ENCODE results near the gene SPRING1. TPM values are rescaled to one million over a fixed set of nuclear protein-coding genes. Genes with fewer than 3 reads are reported as not detected.

SPRING1 gene
- total RNA-seq, 1 experiment from 2014 or later = 44.2 TPM

- no peak overlapping the region for H2AK5ac ChIP-seq (ENCODE audit: insufficient read length, low read length)
- no peak overlapping the region for H2BK120ac ChIP-seq (ENCODE audit: low read depth, low read length, poor library complexity, severe bottlenecking)
- no peak for DNase-seq
- TF ChIP-seq CTCF (conservative IDR thresholded peaks at IDR 0.05) = no peak
- H3K27me3 ChIP-seq (ENCODE audit: insufficient read depth, low read length) = no peaks in the 10 kb centered on the region
- no peak overlapping the region for H2BK5ac ChIP-seq (ENCODE audit: insufficient read length, low read length)
- H3K9me3 Mint-ChIP-seq = no peaks in the 10 kb centered on the region
- H3K79me2 ChIP-seq (ENCODE audit: insufficient read depth, low read length) = no peaks in the 10 kb centered on the region
- no peak overlapping the region for H2AFZ ChIP-seq (ENCODE audit: low read length)
- H3K27ac Mint-ChIP-seq = no peak overlapping the region
- H3K27ac ChIP-seq (ENCODE audit: insufficient read length, low read depth, low read length) = no peak overlapping the region
- no peak overlapping the region for H3K4ac ChIP-seq (ENCODE audit: low read depth, low read length)
- H2BK20ac ChIP-seq (ENCODE audit: low read depth, low read length, poor library complexity, severe bottlenecking) = no peak overlapping the region
- no peak overlapping the region for H3K23ac ChIP-seq (ENCODE audit: insufficient read length, low read depth, low read length)
- no peak overlapping the region for H3K4me2 ChIP-seq (ENCODE audit: insufficient read depth, insufficient read length, low read length)
- no peaks in the 10 kb centered on the region for H4K20me1 ChIP-seq (ENCODE audit: control insufficient read depth, insufficient read depth, insufficient read length)
- H3K14ac ChIP-seq (ENCODE audit: insufficient read depth, low read length) = no peak overlapping the region
- H3K23me2 ChIP-seq (ENCODE audit: insufficient read length, low read depth, low read length, poor library complexity, severe bottlenecking) = no peaks in the 10 kb centered on the region
- H4K91ac ChIP-seq (ENCODE audit: insufficient read length, low read depth, low read length) = no peak overlapping the region
- no peaks in the 10 kb centered on the region for H3K79me1 ChIP-seq (ENCODE audit: insufficient read depth, low read depth, low read length, poor library complexity, severe bottlenecking)
- H3K4me1 ChIP-seq (ENCODE audit: insufficient read depth, low read length) = no peaks in the 10 kb centered on the region
- no peak overlapping the region for H3T11ph ChIP-seq (ENCODE audit: low read length)
- peaks cover 29 to 75% (median 73%) of the 10 kb centered on the region in 3 experiments for H3K36me3 Mint-ChIP-seq (ENCODE audit: insufficient read depth in 1 of 3, low read depth in 3 of 3)
- WGBS (ENCODE audit: extremely low coverage, insufficient read length, low lambda C conversion rate) = no CpG with 5 or more reads among the region's 7 CpGs
- H3K9ac ChIP-seq (ENCODE audit: extremely low read depth, insufficient read length, low read length) = no peak overlapping the region
- no peak overlapping the region for H3K18ac ChIP-seq (ENCODE audit: insufficient read length, low read depth, low read length)
- no peaks in the 10 kb centered on the region for H3K9me3 ChIP-seq (ENCODE audit: control insufficient read depth, low read depth, low read length)
- H4K8ac ChIP-seq (replicated peaks; ENCODE audit: insufficient read length, low read depth, low read length) = no peak overlapping the region
- H3K27me3 Mint-ChIP-seq (ENCODE audit: low read depth) = no peaks in the 10 kb centered on the region
- H3K4me3 Mint-ChIP-seq = no peak overlapping the region
- H4K5ac ChIP-seq (ENCODE audit: insufficient read length, low read depth, low read length) = peak overlapping the region; percentile 12
- no peak overlapping the region for H3K56ac ChIP-seq (ENCODE audit: insufficient read length, low read depth, low read length)
- H2BK15ac ChIP-seq (ENCODE audit: low read depth, low read length) = no peak overlapping the region
- no peaks in the 10 kb centered on the region for H3K4me1 Mint-ChIP-seq
- H2BK12ac ChIP-seq (ENCODE audit: insufficient read length, low read depth, low read length) = no peak overlapping the region
Observed at GRCh38 chr12:116784238-116784612, 46.4 kb upstream of the SPRING1 start.
